SIG-M5 (cell line): Measurements from ENCODE around the gene AKAP12.
"Not testable (repeated sequence)": the region's sequence is repeated elsewhere in the genome, so short reads cannot be mapped to it uniquely, and the experiment has no call there.

Experiments used
- DNase-seq: peaks from one replicate; lab custom pipeline; 2025; lab: John Stamatoyannopoulos, UW

AKAP12 gene

DNA sequence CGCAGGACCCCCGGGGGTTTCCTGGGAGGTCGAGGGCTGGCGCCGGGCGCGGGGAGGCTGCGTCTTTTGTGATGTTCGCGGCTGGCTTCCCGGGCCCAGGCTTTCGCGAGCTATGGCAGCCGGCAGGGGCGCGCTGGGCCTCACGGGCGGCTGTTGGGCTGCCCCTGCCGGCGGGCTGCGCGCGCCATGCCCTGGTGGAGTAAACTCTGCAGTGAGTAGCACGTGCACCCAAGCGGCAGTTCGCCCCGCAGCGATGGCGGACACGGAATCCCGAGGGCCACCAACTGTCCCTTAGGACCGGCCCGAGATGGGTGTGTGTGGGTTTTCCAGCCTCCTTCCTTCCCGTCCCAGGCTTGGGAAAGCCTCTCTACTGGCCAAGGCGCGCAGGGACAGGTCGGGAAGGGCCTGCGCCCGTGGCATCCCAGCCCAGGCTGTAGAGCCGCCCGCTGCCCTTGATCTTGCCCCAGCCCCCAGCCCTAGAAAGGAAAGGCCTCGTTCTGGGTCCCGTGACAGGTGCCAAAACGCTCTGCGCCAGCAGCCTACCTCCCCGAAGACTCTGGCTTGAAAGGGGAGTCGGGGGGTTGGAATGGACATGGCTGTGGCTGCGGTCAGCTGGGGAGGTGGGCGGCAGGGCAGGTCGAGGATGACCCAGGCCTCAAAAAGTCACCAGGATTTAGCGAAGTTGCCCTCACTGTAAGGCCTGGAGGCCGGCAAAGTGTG, 101.9 kb downstream of the AKAP12 start:
- no peak for DNase-seq

DNA sequence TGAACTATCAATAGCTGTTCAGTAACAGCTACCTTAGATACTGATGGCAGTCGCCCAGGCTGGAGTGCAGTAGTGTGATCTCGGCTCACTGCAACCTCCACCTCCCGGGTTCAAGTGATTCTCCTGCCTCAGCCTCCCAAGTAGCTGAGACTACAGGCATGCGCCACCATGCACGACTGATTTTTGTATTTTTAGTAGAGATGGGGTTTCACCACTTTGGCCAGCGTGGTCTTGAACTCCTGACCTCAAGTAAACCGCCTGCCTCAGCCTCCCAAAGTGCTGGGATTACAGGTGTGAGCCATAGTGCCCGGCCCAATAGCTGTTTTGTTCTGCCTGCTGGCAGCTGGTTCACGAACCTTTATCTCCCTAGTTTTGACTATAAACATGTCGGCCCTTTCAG, 103.0 kb downstream of the AKAP12 start:
- not testable (repeated sequence) for DNase-seq

DNA sequence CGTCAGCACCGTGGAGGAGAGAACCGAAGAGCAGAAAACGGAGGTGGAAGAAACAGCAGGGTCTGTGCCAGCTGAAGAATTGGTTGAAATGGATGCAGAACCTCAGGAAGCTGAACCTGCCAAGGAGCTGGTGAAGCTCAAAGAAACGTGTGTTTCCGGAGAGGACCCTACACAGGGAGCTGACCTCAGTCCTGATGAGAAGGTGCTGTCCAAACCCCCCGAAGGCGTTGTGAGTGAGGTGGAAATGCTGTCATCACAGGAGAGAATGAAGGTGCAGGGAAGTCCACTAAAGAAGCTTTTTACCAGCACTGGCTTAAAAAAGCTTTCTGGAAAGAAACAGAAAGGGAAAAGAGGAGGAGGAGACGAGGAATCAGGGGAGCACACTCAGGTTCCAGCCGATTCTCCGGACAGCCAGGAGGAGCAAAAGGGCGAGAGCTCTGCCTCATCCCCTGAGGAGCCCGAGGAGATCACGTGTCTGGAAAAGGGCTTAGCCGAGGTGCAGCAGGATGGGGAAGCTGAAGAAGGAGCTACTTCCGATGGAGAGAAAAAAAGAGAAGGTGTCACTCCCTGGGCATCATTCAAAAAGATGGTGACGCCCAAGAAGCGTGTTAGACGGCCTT, 110.0 kb downstream of the AKAP12 start:
- DNase-seq = no peak

DNA sequence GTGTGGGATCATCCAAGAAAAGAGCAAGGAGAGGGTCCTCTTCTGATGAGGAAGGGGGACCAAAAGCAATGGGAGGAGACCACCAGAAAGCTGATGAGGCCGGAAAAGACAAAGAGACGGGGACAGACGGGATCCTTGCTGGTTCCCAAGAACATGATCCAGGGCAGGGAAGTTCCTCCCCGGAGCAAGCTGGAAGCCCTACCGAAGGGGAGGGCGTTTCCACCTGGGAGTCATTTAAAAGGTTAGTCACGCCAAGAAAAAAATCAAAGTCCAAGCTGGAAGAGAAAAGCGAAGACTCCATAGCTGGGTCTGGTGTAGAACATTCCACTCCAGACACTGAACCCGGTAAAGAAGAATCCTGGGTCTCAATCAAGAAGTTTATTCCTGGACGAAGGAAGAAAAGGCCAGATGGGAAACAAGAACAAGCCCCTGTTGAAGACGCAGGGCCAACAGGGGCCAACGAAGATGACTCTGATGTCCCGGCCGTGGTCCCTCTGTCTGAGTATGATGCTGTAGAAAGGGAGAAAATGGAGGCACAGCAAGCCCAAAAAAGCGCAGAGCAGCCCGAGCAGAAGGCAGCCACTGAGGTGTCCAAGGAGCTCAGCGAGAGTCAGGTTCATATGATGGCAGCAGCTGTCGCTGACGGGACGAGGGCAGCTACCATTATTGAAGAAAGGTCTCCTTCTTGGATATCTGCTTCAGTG, 110.8 kb downstream of the AKAP12 start:
- no peak for DNase-seq

DNA sequence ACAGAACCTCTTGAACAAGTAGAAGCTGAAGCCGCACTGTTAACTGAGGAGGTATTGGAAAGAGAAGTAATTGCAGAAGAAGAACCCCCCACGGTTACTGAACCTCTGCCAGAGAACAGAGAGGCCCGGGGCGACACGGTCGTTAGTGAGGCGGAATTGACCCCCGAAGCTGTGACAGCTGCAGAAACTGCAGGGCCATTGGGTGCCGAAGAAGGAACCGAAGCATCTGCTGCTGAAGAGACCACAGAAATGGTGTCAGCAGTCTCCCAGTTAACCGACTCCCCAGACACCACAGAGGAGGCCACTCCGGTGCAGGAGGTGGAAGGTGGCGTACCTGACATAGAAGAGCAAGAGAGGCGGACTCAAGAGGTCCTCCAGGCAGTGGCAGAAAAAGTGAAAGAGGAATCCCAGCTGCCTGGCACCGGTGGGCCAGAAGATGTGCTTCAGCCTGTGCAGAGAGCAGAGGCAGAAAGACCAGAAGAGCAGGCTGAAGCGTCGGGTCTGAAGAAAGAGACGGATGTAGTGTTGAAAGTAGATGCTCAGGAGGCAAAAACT, 111.5 kb downstream of the AKAP12 start:
- DNase-seq = no peak

DNA sequence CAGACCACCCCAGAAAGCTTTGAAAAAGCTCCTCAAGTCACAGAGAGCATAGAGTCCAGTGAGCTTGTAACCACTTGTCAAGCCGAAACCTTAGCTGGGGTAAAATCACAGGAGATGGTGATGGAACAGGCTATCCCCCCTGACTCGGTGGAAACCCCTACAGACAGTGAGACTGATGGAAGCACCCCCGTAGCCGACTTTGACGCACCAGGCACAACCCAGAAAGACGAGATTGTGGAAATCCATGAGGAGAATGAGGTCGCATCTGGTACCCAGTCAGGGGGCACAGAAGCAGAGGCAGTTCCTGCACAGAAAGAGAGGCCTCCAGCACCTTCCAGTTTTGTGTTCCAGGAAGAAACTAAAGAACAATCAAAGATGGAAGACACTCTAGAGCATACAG, 112.0 kb downstream of the AKAP12 start:
- DNase-seq = no peak

DNA sequence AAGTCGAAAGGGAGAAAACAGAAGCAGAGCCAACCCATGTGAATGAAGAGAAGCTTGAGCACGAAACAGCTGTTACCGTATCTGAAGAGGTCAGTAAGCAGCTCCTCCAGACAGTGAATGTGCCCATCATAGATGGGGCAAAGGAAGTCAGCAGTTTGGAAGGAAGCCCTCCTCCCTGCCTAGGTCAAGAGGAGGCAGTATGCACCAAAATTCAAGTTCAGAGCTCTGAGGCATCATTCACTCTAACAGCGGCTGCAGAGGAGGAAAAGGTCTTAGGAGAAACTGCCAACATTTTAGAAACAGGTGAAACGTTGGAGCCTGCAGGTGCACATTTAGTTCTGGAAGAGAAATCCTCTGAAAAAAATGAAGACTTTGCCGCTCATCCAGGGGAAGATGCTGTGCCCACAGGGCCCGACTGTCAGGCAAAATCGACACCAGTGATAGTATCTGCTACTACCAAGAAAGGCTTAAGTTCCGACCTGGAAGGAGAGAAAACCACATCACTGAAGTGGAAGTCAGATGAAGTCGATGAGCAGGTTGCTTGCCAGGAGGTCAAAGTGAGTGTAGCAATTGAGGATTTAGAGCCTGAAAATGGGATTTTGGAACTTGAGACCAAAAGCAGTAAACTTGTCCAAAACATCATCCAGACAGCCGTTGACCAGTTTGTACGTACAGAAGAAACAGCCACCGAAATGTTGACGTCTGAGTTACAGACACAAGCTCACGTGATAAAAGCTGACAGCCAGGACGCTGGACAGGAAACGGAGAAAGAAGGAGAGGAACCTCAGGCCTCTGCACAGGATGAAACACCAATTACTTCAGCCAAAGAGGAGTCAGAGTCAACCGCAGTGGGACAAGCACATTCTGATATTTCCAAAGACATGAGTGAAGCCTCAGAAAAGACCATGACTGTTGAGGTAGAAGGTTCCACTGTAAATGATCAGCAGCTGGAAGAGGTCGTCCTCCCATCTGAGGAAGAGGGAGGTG, 112.9 kb downstream of the AKAP12 start:
- DNase-seq = no peak

DNA sequence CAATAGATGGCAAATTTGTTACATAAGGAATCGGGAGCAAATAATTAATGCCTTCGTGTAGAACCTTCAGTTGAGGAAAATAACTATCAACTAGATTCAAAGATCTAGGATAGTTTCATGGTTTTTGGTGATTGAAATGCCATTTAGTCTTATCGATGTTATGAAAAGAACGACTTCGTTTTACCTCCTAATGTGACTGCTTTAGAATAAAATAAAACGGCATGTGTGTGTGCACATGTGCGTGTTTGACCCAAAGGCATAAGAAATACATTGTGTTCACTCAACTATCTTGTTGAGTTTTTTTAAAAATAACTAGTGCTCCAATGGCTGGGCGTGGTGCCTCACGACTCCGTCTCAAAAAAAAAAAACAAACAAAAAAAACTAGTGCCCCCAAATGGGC, 114.0 kb downstream of the AKAP12 start:
- no peak for DNase-seq

DNA sequence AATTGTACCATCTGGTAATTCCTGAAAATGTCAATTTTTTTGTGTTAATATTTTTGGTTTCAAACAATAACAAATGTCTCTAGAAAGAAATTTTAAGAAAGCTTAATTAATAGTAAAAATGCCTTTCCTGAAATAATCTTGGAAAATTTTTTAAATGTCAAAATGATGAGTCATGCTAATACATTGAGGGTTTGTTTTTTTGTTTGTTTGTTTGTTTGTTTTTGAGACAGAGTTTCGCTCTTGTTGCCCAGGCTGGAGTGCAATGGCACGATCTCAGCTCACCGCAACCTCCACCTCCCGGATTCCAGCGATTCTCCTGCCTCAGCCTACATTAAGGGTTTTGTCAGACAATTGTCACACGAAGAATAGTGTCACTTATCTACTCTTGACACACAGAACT, 117.2 kb downstream of the AKAP12 start:
- not testable (repeated sequence) for DNase-seq

DNA sequence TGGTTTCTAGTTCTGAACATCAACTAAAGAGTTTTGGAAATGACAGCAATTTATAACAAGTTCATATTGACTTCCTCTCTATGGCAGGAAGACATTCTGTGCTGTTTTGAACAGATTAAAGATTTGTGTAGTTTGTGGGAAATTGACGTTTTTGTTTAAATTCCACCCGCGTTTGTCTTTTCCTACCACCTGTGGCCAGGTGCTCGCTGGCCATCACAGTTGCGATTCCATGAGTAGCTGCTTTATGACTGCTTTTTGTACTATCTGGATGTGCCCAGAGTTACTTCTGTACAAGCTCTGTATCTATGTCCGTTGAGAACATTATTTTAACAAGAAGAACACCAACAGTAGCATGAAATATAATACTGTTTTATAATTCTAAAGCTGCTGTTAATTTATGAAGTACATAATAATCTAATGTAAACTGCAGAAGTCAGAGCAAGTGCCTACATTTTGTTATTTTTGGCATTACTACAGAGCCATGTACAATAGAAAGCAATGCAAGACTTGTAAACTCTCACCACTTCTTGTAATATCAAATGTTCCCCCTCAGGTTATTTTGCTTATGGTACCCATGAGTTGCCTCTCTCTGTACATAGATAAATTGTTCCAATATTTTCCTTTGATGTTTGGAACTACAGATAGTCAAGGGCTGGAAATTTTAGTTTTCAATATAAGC, 118.1 kb downstream of the AKAP12 start:
- DNase-seq = no peak

DNA sequence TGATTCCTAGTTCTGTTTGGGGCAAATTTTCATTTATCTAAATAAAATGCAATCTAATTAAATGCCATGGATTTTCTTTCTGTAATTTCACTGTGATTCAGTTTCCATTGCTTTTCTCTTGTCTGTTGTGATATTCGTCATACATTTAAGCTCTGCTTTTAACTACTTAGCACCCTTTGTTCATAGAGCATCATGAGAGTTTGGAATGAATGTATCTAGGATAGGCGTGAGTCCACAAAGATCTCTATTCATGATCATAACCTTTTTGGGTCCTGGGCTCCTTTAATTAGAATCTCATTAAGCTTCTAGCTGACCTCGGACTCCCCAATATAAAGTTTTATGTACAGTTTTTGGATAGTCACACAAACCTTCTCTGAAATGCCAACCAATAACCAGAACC, 118.7 kb downstream of the AKAP12 start:
- DNase-seq = no peak

DNA sequence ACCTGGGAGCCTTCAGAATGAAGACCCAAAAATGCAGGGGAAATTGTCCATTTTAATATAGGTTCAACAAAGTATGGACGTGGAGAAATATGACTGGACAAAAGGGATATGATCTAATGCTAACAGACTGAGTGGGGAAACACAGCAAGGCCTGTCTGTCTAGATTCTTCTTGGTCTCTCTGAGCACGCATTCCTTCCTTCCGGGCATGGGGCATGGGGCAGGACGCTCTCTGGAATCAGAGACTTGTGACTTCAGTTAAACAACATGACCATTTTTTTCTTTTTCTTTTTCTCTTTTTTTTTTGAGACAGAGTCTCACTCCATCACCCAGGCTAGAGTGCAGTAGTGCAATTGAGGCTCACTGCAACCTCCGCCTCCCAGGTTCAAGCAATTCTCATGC, 119.7 kb downstream of the AKAP12 start:
- no peak for DNase-seq

DNA sequence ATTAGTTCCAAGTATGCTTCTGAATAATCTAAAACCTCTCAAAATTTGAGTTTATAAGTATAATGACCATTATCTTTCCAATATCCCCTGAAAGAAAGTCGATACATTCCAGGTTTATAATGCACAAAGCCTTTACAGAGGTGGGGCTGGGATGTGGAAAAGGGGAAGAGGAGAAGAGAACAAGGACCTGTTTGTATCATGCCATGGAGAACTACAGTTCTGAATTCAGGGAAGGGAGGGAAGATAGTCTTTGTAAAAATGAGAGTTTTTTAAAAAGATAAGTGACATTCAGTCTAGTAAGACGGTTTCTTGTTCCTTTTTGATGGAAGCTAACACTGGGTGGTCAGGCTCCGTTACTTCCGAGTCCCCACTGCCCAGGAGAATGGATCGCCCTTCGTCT, 125.5 kb downstream of the AKAP12 start:
- DNase-seq = no peak

DNA sequence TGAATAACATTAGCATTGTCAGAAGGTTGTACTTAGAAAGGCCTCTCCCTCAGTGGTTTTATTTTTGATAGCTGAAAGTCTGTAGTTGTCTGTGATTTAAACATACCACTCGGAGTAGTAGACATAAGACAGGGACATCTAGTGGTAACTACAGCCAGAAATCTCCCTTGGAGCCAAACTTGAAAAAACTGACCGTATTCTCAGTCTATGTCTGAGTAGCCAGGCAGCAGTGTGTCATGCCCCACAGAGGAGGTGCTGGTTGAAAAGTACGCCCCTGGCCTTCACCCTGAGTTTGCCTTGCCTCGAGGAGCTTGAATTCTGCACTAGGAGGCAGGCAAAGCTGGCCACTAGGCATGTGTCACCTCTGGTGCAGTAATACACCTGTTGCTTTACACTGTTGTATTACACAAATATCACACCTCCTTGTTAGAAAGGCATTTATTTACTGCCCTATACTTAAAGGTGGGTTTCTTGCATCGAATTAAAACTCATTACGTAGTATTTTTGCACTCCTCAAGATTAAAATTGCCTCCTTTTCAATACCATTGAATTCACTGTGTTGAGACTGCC, 130.8 kb downstream of the AKAP12 start:
- DNase-seq = no peak

DNA sequence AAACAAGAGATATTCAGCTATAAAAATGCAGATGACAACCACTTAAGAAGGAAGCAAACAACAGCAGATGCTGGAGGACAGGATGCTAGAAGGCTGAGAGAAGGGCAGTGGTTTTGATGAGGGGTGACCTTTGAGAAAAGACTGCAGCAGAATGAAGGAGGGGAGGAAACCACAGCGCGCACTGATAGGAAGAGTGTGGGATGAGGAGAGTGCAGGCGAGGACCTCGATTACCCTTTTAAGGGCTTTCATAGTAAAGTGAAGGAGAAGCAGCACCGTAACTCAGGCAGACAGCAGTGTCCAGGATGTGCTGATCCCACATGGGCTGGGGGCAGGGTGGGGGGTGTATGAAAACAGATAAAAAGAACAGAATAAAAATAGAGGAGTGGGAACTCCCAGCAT, 132.4 kb downstream of the AKAP12 start:
- no peak for DNase-seq

DNA sequence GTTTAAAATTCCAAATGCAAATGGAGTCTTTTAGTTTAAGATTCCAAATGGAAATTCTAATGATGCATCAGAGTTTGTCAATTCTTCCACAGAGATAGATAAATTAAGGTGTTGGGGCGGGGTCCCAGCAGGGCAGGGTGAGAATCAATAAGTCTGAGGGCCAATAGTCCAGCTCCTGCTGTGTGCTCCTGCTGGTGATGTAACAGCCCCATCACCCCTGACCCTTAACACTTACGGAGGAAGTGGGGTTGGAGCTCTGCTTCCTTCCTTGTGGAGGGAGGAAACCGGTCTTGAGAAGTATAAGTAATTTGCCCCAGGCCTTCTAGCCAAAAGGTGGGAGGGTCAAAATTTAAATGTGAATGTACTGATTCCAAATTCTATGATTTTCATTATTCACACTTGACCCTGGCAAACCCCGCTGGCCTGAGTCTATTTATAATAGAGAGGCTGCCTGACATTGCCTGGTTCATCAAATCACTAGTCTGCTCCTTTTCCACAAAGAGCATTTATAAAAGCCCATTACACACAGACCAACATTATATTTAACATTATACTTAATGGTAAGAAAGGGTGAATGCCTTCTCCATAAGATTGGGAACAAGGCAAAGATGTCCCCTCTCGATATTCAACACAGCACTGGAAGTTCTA, 134.4 kb downstream of the AKAP12 start:
- DNase-seq = no peak

DNA sequence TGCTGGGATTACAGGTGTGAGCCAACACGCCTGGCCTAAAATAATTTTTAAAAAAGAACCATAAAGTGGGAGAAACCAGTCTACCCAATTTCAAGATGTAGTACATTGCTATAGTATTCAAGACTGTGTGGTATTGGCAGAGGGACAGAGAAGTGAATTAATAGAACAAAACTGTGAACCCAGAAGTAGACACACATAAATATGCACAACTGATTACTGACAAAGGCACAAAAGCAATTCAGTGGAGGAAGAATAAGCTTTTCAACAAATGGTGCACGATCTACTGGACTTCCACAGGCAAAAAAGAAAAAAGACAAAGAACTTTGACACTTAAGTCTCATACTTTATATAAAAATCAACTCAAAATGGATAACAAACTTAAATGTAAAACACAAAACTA, 136.1 kb downstream of the AKAP12 start:
- no peak for DNase-seq

DNA sequence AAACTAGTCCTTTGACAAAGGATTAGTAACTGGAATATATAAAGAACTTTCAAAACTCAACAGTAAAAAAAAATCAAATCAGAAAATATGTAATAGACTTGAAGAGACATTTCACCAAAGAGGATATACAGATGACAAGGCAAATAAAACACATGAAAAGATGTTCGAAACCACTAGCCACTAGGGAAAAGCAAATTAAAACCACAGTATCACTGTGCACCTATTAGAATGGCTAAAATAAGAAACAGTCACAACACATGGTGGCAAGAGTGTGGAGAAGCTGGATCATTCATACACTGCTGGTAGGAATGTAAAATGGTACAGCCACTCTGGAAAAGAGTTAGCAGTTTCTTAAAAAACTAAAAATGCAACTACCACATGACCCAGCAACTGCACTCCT, 136.7 kb downstream of the AKAP12 start:
- no peak for DNase-seq

DNA sequence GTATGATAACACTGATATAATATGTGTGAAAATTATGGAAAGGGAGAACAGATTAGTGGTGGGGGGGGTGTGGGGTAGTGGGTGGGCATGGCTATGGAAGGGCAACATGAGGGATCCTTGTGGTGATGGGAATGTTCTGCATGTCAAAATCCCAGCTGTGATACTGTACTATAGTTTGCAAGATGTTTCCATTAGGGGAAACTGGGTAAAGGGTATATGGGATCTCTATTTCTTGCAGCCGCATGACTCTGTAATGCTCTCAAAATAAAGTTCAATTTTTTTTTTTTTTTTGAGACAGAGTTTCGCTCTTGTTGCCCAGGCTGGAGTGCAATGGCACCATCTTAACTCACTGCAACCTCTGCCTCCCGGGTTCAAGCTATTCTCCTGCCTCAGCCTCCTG, 137.3 kb downstream of the AKAP12 start:
- no peak for DNase-seq
